HEK293 (cell line): ENCODE results near the gene PRSS56.

Experiments used
- CTCF ChIA-PET: fragments of 350-600 bp; formaldehyde crosslinking; extraction: SDS; loops from one replicate; lab custom pipeline; 2021; ENCODE audit warnings: antibody characterized with exemption; lab: Yijun Ruan, JAX
- POLR2A ChIA-PET: fragments of 300-600 bp; formaldehyde crosslinking; extraction: SDS; loops from one replicate; lab custom pipeline; 2020; ENCODE audit warnings: antibody characterized with exemption, inconsistent platforms; lab: Yijun Ruan, JAX
- H3K27ac ChIP-seq: fragments of 200-500 bp; sonication (Bioruptor generic); 2 replicates; pipeline ENCODE4 v1.5.1; 2014; ENCODE audit warnings: low read depth, low read length, control low read depth, inconsistent platforms; ENCODE audit errors: extremely low read depth
- H3K36me3 ChIP-seq, 2 experiments: fragments of 200-500 bp in 1 of 2; sonication (Bioruptor generic) in 1 of 2; 1 replicate in 1 of 2; 2 replicates in 1 of 2; pipeline ENCODE4 v1.5.1; 2014 to 2017; ENCODE audit warnings: inconsistent platforms in 2 of 2, low read length in 2 of 2; ENCODE audit not compliant: control insufficient read depth in 2 of 2, insufficient read depth in 1 of 2
- H3K4me1 ChIP-seq: fragments of 200-500 bp; sonication (Bioruptor generic); 2 replicates; pipeline ENCODE4 v1.5.1; 2014; ENCODE audit warnings: mild to moderate bottlenecking, low read length, inconsistent platforms; ENCODE audit not compliant: control insufficient read depth, insufficient read depth
- H3K4me3 ChIP-seq: 2 replicates; pipeline ENCODE4 v1.5.1; 2011; ENCODE audit warnings: low read depth, mild to moderate bottlenecking, control low read depth, low read length, moderate library complexity
- H3K9me3 ChIP-seq: fragments of 200-500 bp; sonication (Bioruptor generic); 2 replicates; pipeline ENCODE4 v1.5.1; 2014; ENCODE audit warnings: low read depth, low read length, inconsistent platforms; ENCODE audit not compliant: control insufficient read depth, insufficient read depth
- ELK4 ChIP-seq: IDR thresholded peaks from 2 replicates; pipeline ENCODE4 v1.6.1; 2011; ENCODE audit warnings: mild to moderate bottlenecking, low read depth, low read length, borderline replicate concordance
- GLIS1 ChIP-seq: fragments of 450-650 bp; formaldehyde crosslinking; IDR thresholded peaks from 2 replicates; pipeline ENCODE4 v1.5.1; 2016; ENCODE audit warnings: missing biosample characterization, missing genetic modification characterization
- GLIS2 ChIP-seq: fragments of 450-650 bp; formaldehyde crosslinking; IDR thresholded peaks from 2 replicates; pipeline ENCODE4 v1.5.1; 2016; ENCODE audit warnings: missing biosample characterization, missing genetic modification characterization
- OVOL3 ChIP-seq: fragments of 450-650 bp; formaldehyde crosslinking; IDR thresholded peaks from 2 replicates; pipeline ENCODE4 v1.5.1; 2016; ENCODE audit warnings: missing biosample characterization, missing genetic modification characterization
- PRDM2 ChIP-seq: fragments of 450-650 bp; formaldehyde crosslinking; IDR thresholded peaks from 2 replicates; pipeline ENCODE4 v1.5.1; 2016; ENCODE audit warnings: missing biosample characterization, missing genetic modification characterization, borderline replicate concordance
- PRDM4 ChIP-seq: fragments of 450-650 bp; formaldehyde crosslinking; IDR thresholded peaks from 2 replicates; pipeline ENCODE4 v1.5.1; 2017; ENCODE audit warnings: missing biosample characterization, missing genetic modification characterization
- SP2 ChIP-seq: fragments of 450-650 bp; formaldehyde crosslinking; IDR thresholded peaks from 2 replicates; pipeline ENCODE4 v1.5.1; 2016; ENCODE audit warnings: missing biosample characterization, missing genetic modification characterization
- SP3 ChIP-seq: fragments of 450-650 bp; formaldehyde crosslinking; IDR thresholded peaks from 2 replicates; pipeline ENCODE4 v1.5.1; 2016; ENCODE audit warnings: missing biosample characterization, missing genetic modification characterization
- WT1 ChIP-seq: fragments of 450-650 bp; formaldehyde crosslinking; IDR thresholded peaks from 2 replicates; pipeline ENCODE4 v1.5.1; 2016; ENCODE audit warnings: missing biosample characterization, missing genetic modification characterization
- ZNF132 ChIP-seq: fragments of 450-650 bp; formaldehyde crosslinking; IDR thresholded peaks from 2 replicates; pipeline ENCODE4 v1.5.1; 2017; ENCODE audit warnings: missing biosample characterization, missing genetic modification characterization, borderline replicate concordance
- ZNF24 ChIP-seq: fragments of 450-650 bp; formaldehyde crosslinking; IDR thresholded peaks from 2 replicates; pipeline ENCODE4 v1.5.1; 2016; ENCODE audit warnings: missing biosample characterization, missing genetic modification characterization
- ZNF274 ChIP-seq, 2 experiments: fragments of 200-500 bp in 1 of 2; fragments of 450-650 bp in 1 of 2; sonication (Bioruptor generic) in 1 of 2; formaldehyde crosslinking in 1 of 2; IDR thresholded peaks; 2 replicates each; pipeline versions ENCODE4 v1.5.1 to v1.6.1; 2014 to 2016; ENCODE audit warnings: borderline replicate concordance in 1 of 2, inconsistent platforms in 1 of 2, low read length in 1 of 2, missing biosample characterization in 1 of 2, missing genetic modification characterization in 1 of 2
- ZNF433 ChIP-seq: fragments of 450-650 bp; formaldehyde crosslinking; IDR thresholded peaks from 2 replicates; pipeline ENCODE4 v1.5.1; 2016; ENCODE audit warnings: missing biosample characterization, missing genetic modification characterization, low read depth
- ZNF521 ChIP-seq: fragments of 450-650 bp; formaldehyde crosslinking; IDR thresholded peaks from 2 replicates; pipeline ENCODE4 v1.5.1; 2017; ENCODE audit warnings: missing biosample characterization, mild to moderate bottlenecking, missing genetic modification characterization
- ZNF645 ChIP-seq: fragments of 450-650 bp; formaldehyde crosslinking; IDR thresholded peaks from 2 replicates; pipeline ENCODE4; 2016; ENCODE audit warnings: missing biosample characterization, missing genetic modification characterization
- ZNF660 ChIP-seq: fragments of 450-650 bp; IDR thresholded peaks from 2 replicates; pipeline ENCODE4 v1.5.1; 2018; ENCODE audit warnings: missing biosample characterization, mild to moderate bottlenecking, missing genetic modification characterization
- ZNF707 ChIP-seq: fragments of 450-650 bp; formaldehyde crosslinking; IDR thresholded peaks from 2 replicates; pipeline ENCODE4 v1.5.1; 2016; ENCODE audit warnings: missing biosample characterization, missing genetic modification characterization
- ZNF785 ChIP-seq: fragments of 450-650 bp; formaldehyde crosslinking; IDR thresholded peaks from 2 replicates; pipeline ENCODE4 v1.5.1; 2016; ENCODE audit warnings: missing biosample characterization, missing genetic modification characterization
- ZSCAN16 ChIP-seq: fragments of 450-650 bp; formaldehyde crosslinking; IDR thresholded peaks from 2 replicates; pipeline ENCODE4 v1.5.1; 2016; ENCODE audit warnings: missing biosample characterization, missing genetic modification characterization
- ZSCAN30 ChIP-seq: fragments of 450-650 bp; IDR thresholded peaks from 2 replicates; pipeline ENCODE4 v1.5.1; 2018; ENCODE audit warnings: missing biosample characterization, mild to moderate bottlenecking, missing genetic modification characterization, moderate library complexity

PRSS56 gene

GRCh38 chr2:232480201-232481190 is 39.7 kb upstream of the PRSS56 start:
- POLR2A ChIA-PET = no interaction called here
- no peak overlapping the region for H3K27ac ChIP-seq
- TF ChIP-seq ELK4 = no peak
- TF ChIP-seq GLIS2 (tag by site-specific recombination) = no peak
- no peak for TF ChIP-seq SP2
- TF ChIP-seq ZSCAN30 (tag by site-specific recombination) = no peak
- TF ChIP-seq GLIS1 (tag by site-specific recombination) = no peak
- no peak for TF ChIP-seq ZNF785 (tag by site-specific recombination)
- TF ChIP-seq PRDM4 (tag by site-specific recombination) = no peak
- TF ChIP-seq ZNF645 (tag by site-specific recombination) = no peak
- TF ChIP-seq ZNF707 = no peak
- no peak for TF ChIP-seq OVOL3 (tag by site-specific recombination)
- TF ChIP-seq SP3 (tag by site-specific recombination) = no peak
- no peak for TF ChIP-seq ZNF433 (tag by site-specific recombination)
- TF ChIP-seq, all 188 proteins: peak for 0
- CTCF ChIA-PET = no interaction called here
- no peaks in the 10 kb centered on the region for H3K4me1 ChIP-seq
- peaks cover 0 to 8% of the 10 kb centered on the region in 2 experiments; a peak in 1 of 3 replicates for H3K36me3 ChIP-seq
- H3K9me3 ChIP-seq = no peaks in the 10 kb centered on the region
- no peak overlapping the region for H3K4me3 ChIP-seq

- H3K4me3 ChIP-seq = no peak overlapping the region
- no peaks in the 10 kb centered on the region for H3K4me1 ChIP-seq
- peaks cover 0 to 8% of the 10 kb centered on the region in 2 experiments; a peak in 1 of 3 replicates for H3K36me3 ChIP-seq
- ChIA-PET CTCF (no interaction called here), POLR2A (no interaction called here)
- no peak overlapping the region for H3K27ac ChIP-seq
- no peaks in the 10 kb centered on the region for H3K9me3 ChIP-seq
- TF ChIP-seq ZSCAN16 (tag by site-specific recombination) (no peak), ZNF660 (no peak), ZNF132 (no peak), ZNF24 (no peak), ZNF521 (tag by site-specific recombination) (no peak), ZNF274 (IDR thresholded peaks at IDR 0.05; ENCODE audit: low read length) (no peak), ZNF274 (tag by site-specific recombination; IDR thresholded peaks at IDR 0.05; ENCODE audit: borderline replicate concordance) (no peak), PRDM2 (tag by site-specific recombination) (no peak), WT1 (tag by site-specific recombination) (no peak)
Observed at GRCh38 chr2:232481322-232482140, 38.7 kb upstream of the PRSS56 start.
